HG03520 (cell line): ENCODE results near the gene SLIT3.

Source experiments
- ATAC-seq: cut with Tn5 transposase; IDR thresholded peaks from one replicate; pipeline ENCODE4 v1.9.1; 2021; ENCODE audit warnings: mild to moderate bottlenecking, moderate library complexity; ENCODE audit not compliant: unreplicated experiment

SLIT3 gene

GRCh38 chr5:169089343-169089742 is 211.6 kb downstream of the SLIT3 start:
- ATAC-seq: no peak

DNA sequence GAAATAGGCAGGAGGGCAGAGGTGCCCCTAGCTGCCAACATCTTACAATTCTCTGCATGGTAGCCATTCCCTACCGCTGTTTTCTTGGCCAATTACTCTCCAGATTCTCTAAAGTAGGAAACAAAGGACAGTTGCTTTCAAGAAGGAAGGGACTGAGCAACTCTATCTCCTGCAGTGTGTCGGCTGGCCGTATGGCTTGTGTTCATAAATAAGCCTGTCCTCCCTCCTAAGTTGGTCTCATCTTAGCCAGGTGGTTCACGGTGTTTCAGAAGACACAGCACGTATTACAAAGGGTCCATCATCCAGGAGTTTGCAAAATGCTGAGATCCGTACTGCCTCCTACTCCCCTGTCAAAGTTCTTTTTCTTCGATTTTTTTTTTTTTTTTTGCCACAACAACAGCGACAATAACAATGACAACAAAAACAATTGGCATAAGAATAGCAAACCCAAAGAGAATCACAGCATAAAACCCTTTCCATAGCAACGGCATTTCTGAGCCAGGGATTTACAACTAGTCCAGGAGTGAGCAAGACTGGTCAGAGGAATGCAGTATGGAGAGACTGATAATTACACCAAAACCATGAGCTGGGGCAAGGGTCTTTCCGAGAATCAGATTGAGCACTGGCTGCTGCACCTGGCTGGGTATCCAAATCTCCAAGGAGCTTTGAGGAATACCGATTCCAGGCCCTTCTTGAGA is 212.8 kb downstream of the SLIT3 start:
- no peak for ATAC-seq

DNA sequence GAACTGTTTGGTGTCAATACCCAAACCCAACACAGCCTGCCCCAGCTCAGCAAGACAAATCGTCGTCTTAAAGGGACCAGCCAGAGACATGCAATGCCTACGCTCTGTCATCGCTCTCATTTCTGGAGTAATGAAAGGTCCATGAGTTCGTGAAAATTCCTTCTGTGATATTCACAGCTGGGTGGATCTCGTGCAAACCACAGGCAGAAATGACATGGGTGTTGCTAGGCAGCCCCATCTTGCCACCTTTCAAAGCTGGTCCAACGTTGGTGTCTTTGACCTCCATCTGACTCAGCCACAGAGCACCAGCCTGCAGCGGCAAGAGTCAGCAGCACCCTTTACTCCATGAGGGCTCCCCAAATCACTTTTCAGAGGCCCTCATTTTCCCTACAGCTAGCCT is 215.3 kb downstream of the SLIT3 start:
- no peak for ATAC-seq

- ATAC-seq: no peak
Observed at GRCh38 chr5:169085212-169085611, 215.7 kb downstream of the SLIT3 start.

- no peak for ATAC-seq
Observed at GRCh38 chr5:169084775-169085174, 216.2 kb downstream of the SLIT3 start.

GRCh38 chr5:169083394-169084018 is 217.4 kb downstream of the SLIT3 start:
- ATAC-seq: no peak

DNA sequence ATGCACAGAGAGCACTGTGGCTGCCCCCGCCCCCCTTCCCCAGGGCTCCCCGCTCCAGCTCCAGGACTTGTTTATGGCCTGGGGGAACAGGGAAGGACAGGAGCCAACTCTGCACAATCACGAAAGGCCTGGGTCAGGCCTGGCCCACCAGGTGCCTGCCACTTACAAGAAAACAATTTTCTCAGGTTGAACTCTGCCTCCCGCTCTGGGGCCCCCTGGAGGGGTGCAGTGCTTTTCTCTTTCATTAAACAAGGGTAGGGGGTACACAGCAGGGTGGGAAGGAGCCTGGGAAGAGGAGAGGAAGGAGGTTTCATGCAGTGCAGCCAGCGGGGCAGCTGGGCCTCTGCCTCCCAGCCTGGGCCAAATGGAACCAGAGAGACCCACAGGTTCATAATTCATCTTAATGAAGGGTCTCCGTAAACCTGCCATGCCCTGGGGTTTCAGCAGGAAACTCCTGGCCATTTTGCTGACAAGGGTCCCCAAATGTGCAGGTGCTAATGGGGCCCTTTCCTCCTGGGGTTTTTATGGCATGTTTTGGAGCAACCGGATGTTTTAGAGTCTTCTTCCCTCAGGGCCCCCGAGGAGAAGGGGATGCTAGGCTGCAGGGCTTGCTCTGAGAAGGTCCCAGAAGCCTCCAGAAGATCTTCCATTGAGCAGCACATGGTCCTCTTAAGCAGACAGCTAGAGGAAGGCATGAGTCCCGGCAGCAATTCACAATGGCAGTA is 219.8 kb downstream of the SLIT3 start:
- ATAC-seq: no peak

DNA sequence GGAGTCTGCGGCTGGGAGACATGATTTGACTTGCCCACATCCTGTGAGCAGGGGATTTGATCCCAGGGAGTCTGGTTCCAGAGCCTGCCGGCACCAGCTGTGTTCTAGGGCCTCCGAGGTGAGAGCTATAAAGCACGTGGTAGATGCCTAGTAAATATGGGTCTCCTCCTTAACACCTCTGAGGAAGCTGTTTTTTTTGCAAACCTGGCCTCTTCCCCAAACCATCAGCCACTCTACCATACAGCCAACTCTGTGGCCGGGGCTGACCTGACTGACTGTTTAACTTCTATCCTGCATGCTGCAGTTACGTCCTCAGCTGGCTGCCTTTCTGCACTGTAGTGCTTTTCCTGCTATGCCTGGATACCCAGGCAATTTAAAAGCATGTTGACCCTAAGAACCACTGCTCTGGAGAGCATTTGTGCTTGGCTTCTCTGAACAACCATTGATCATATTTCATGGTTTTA is 220.5 kb downstream of the SLIT3 start:
- ATAC-seq: no peak

DNA sequence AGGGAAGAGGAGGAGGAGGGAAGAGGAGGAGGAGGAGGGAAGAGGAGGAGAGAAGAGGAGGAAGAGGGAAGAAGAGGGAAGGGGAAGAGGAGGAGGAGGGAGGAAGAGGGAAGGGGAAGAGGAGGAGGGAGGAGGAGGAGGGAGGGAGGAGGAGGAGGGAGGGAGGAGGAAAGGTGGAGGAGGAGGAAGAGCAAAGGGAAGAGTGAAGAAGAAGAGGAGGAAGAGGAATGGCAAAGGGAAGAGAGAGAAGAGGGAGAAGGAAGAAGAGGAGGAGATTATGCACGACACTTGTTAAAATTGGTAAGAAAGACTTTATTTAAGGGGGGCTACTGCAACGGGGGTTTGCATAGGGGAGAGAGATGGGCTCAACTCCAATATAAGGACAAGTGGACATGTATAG is 221.2 kb downstream of the SLIT3 start:
- ATAC-seq: no peak

DNA sequence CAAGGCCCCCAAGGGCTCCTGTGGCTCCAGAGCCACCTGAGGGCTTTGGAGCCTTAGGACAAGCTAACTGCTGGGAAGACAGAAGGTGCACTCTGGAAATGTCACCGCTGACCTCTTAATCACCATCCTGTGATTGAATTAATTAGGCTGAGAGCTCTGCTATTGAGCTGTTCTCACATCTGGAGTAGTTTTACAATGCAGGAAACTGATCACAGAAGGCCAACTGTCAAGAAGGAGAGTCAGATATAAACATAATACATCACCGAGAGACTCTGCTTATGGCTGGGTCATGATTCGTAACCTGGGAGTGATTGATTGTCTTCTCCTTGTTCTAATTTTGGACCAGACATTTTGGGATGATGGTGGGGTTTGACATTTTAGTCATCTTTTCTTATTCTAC is 226.1 kb downstream of the SLIT3 start:
- no peak for ATAC-seq

GRCh38 chr5:169072233-169072632 is 228.7 kb downstream of the SLIT3 start:
- ATAC-seq: no peak

DNA sequence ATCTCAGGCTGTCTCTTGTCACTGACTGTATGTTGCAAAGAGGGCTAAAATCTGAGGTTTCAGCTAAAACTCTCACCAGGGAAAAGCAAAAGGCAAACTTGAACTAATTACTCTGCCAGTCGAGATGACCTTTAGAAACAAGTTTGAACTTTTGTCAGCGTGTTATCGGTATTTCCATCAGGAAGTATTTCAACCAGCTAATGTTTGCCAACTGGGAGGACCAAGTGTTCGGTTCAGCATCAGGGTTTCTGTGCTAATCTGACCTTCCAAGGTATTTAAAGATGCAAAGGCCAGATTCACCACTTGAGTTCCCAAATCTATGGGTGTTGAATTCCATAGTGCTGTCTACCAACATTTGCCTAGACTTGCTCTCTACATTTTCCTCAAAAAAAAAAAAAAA is 230.5 kb downstream of the SLIT3 start:
- ATAC-seq: no peak

GRCh38 chr5:169067751-169068173 is 233.2 kb downstream of the SLIT3 start:
- ATAC-seq: no peak

GRCh38 chr5:169065400-169065799 is 235.5 kb downstream of the SLIT3 start:
- no peak for ATAC-seq

DNA sequence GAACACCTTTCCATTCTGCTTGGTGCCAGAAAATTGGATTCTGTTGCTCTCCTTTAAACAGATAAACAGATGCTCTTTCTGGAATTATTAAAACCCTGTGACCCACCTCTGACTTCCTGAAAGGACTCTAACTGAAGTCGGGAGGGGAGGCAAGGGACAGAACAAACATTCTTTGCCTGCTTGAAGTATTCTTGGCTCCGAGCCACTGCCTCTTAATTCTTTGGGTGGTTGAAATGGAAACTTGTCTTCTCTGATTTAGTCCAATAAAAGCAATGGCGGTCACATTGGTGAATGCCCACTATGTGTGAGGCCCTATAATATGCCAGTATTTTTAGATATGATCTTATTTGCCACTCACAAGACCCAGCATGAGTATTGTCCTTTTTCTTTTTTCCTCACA is 236.8 kb downstream of the SLIT3 start:
- no peak for ATAC-seq

DNA sequence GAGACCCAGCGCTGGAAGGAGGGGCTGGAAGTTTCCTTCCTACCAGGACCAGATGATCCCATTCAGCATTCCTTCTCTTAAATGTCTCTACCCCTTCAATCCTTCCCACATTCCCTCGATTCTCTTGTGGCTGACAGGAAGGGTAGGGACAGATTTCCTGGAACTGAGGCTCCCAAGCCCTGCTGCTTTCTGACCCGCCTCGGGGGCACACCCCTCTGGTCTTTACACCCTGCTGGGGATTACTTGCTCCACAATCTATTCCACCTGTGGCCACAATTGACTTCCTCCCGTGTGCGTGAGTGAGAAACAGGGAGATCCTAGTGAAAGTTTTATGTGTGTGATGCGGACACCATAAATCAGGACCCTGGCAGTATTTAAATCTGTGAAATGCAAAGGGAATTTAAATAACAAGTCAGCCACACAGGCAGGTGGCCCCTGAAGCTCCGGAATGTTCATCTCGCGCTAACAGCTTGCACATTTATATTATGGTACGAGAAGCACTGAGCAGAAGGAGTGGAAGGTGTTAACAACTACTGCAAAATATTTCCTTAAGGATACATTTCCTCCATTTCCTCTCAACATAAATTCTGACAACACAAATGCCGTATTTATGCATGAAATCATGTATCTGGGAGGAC is 237.5 kb downstream of the SLIT3 start:
- ATAC-seq: no peak

GRCh38 chr5:169062690-169063089 is 238.2 kb downstream of the SLIT3 start:
- ATAC-seq: no peak

- ATAC-seq: no peak
Observed at GRCh38 chr5:169054506-169054905, 246.4 kb downstream of the SLIT3 start.

- no peak for ATAC-seq
Observed at GRCh38 chr5:169052207-169052606, 248.7 kb downstream of the SLIT3 start.

- no peak for ATAC-seq
Observed at GRCh38 chr5:169051351-169051750, 249.6 kb downstream of the SLIT3 start.

DNA sequence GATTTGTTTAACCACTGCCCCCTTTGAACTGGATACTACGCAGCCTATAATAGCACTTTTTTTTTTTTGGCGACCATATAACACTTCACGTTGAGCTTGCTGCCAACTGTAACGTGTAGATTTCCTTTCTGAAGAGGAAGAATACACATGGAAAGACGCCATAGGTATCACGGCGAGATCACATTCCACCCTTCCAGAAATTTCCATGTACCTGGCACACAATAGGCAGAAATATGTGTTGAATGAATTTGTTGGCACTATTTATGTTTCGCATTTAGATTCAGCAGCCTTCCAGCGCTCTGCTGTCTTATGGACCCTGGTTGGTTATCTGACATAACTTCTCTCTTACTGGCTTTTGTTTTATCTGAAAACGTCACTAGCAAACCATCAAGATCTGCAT is 250.3 kb downstream of the SLIT3 start:
- ATAC-seq: no peak
